ENCODE results near the gene MOB2.

MOB2 gene

DNA sequence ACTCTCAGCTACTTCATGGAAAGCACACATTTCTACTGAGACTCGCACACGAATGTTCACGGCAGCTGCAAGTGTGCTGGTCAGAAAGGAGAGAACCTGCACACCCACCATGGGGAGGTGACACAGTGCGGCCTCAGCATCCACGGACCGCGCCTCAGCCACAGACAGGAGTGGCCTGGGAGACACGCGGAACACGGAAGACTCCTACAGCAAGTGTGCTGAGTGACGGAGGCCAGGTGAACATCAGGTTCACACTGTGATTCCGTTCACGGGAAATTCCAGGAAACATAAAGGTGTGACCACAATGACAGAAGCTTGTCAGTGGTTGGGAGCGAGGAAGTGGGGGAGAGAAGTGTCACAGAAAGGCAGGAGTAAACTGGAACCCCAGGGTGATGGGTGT is 13.3 kb upstream of the MOB2 start:
- ChIA-PET POLR2A (no interaction called here), CTCF (no interaction called here)
- H3K36me3 ChIP-seq (ENCODE audit: control insufficient read depth in 4 of 4, insufficient read depth in 4 of 4, low read length in 3 of 4) = peaks cover 0 to 9% (median 4%) of the 10 kb centered on the region in 4 experiments
- no peaks in the 10 kb centered on the region for H3K27me3 ChIP-seq (replicated peaks in 2 of 5; ENCODE audit: control insufficient read depth in 4 of 5, insufficient read depth in 5 of 5, low read length in 4 of 5)
- no peak for DNase-seq
- no peak overlapping the region for H3K4me3 ChIP-seq (ENCODE audit: control insufficient read depth in 1 of 7, extremely low read depth in 1 of 7, insufficient read depth in 4 of 7, low read depth in 2 of 7, low read length in 6 of 7)
- peaks cover 0 to 2% (median 0%) of the 10 kb centered on the region in 5 experiments for H3K9me3 ChIP-seq (ENCODE audit: control extremely low read depth in 1 of 5, control insufficient read depth in 4 of 5, insufficient read depth in 2 of 5, low read depth in 1 of 5, low read length in 4 of 5)
- no peaks in the 10 kb centered on the region for H3K4me1 ChIP-seq (ENCODE audit: control extremely low read depth in 1 of 4, control insufficient read depth in 4 of 4, insufficient read depth in 4 of 4, low read length in 3 of 4)
- no peak overlapping the region for H3K27ac ChIP-seq (ENCODE audit: insufficient read depth in 1 of 2, low read depth in 1 of 2, low read length in 2 of 2, poor library complexity in 1 of 2, severe bottlenecking in 2 of 2)
- WGBS (ENCODE audit: insufficient coverage) = 98% methylated on average over 14 of the region's 14 CpGs

GRCh38 chr11:1499261-1499890 is 12.8 kb upstream of the MOB2 start:
- H3K4me3 ChIP-seq (ENCODE audit: control insufficient read depth in 1 of 7, extremely low read depth in 1 of 7, insufficient read depth in 4 of 7, low read depth in 2 of 7, low read length in 6 of 7) = no peak overlapping the region
- H3K36me3 ChIP-seq (ENCODE audit: control insufficient read depth in 4 of 4, insufficient read depth in 4 of 4, low read length in 3 of 4) = peaks cover 0 to 9% (median 4%) of the 10 kb centered on the region in 4 experiments
- POLR2A ChIA-PET = interaction anchor here (0.7 kb wide), 1 partner anchor 302 kb away, joined by 3 read pairs; no protein-coding TSS in a partner anchor
- DNase-seq = no peak
- no peak overlapping the region for H3K27ac ChIP-seq (ENCODE audit: insufficient read depth in 1 of 2, low read depth in 1 of 2, low read length in 2 of 2, poor library complexity in 1 of 2, severe bottlenecking in 2 of 2)
- H3K4me1 ChIP-seq (ENCODE audit: control extremely low read depth in 1 of 4, control insufficient read depth in 4 of 4, insufficient read depth in 4 of 4, low read length in 3 of 4) = no peaks in the 10 kb centered on the region
- WGBS (ENCODE audit: insufficient coverage) = 92% methylated on average over 25 of the region's 28 CpGs
- H3K27me3 ChIP-seq (replicated peaks in 2 of 5; ENCODE audit: control insufficient read depth in 4 of 5, insufficient read depth in 5 of 5, low read length in 4 of 5) = no peaks in the 10 kb centered on the region
- CTCF ChIA-PET = interaction anchor here (0.6 kb wide), 1 partner anchor 9 kb away, joined by 3 read pairs; no protein-coding TSS in a partner anchor
- peaks cover 0 to 2% (median 0%) of the 10 kb centered on the region in 5 experiments for H3K9me3 ChIP-seq (ENCODE audit: control extremely low read depth in 1 of 5, control insufficient read depth in 4 of 5, insufficient read depth in 2 of 5, low read depth in 1 of 5, low read length in 4 of 5)

GRCh38 chr11:1498262-1498661 is 11.7 kb upstream of the MOB2 start:
- no peaks in the 10 kb centered on the region for H3K27me3 ChIP-seq (replicated peaks in 2 of 5; ENCODE audit: control insufficient read depth in 4 of 5, insufficient read depth in 5 of 5, low read length in 4 of 5)
- ChIA-PET CTCF (no interaction called here), POLR2A (no interaction called here)
- no peak overlapping the region for H3K4me3 ChIP-seq (ENCODE audit: control insufficient read depth in 1 of 7, extremely low read depth in 1 of 7, insufficient read depth in 4 of 7, low read depth in 2 of 7, low read length in 6 of 7)
- no peak for DNase-seq
- 97% methylated on average over 12 of the region's 13 CpGs for WGBS (ENCODE audit: insufficient coverage)
- H3K36me3 ChIP-seq (ENCODE audit: control insufficient read depth in 4 of 4, insufficient read depth in 4 of 4, low read length in 3 of 4) = peaks cover 0 to 9% (median 4%) of the 10 kb centered on the region in 4 experiments
- no peaks in the 10 kb centered on the region for H3K4me1 ChIP-seq (ENCODE audit: control extremely low read depth in 1 of 4, control insufficient read depth in 4 of 4, insufficient read depth in 4 of 4, low read length in 3 of 4)
- no peak overlapping the region for H3K27ac ChIP-seq (ENCODE audit: insufficient read depth in 1 of 2, low read depth in 1 of 2, low read length in 2 of 2, poor library complexity in 1 of 2, severe bottlenecking in 2 of 2)
- H3K9me3 ChIP-seq (ENCODE audit: control extremely low read depth in 1 of 5, control insufficient read depth in 4 of 5, insufficient read depth in 2 of 5, low read depth in 1 of 5, low read length in 4 of 5) = peaks cover 0 to 2% (median 0%) of the 10 kb centered on the region in 5 experiments

- no peaks in the 10 kb centered on the region for H3K27me3 ChIP-seq (replicated peaks in 2 of 5; ENCODE audit: control insufficient read depth in 4 of 5, insufficient read depth in 5 of 5, low read length in 4 of 5)
- no peak overlapping the region for H3K27ac ChIP-seq (ENCODE audit: insufficient read depth in 1 of 2, low read depth in 1 of 2, low read length in 2 of 2, poor library complexity in 1 of 2, severe bottlenecking in 2 of 2)
- POLR2A ChIA-PET = no interaction called here
- 100% methylated on average over 2 of the region's 5 CpGs for WGBS (ENCODE audit: insufficient coverage)
- CTCF ChIA-PET = no interaction called here
- no peak overlapping the region for H3K4me3 ChIP-seq (ENCODE audit: control insufficient read depth in 1 of 7, extremely low read depth in 1 of 7, insufficient read depth in 4 of 7, low read depth in 2 of 7, low read length in 6 of 7)
- peaks cover 0 to 2% (median 0%) of the 10 kb centered on the region in 5 experiments for H3K9me3 ChIP-seq (ENCODE audit: control extremely low read depth in 1 of 5, control insufficient read depth in 4 of 5, insufficient read depth in 2 of 5, low read depth in 1 of 5, low read length in 4 of 5)
- peaks cover 0 to 9% (median 4%) of the 10 kb centered on the region in 4 experiments for H3K36me3 ChIP-seq (ENCODE audit: control insufficient read depth in 4 of 4, insufficient read depth in 4 of 4, low read length in 3 of 4)
- H3K4me1 ChIP-seq (ENCODE audit: control extremely low read depth in 1 of 4, control insufficient read depth in 4 of 4, insufficient read depth in 4 of 4, low read length in 3 of 4) = no peaks in the 10 kb centered on the region
- no peak for DNase-seq
Observed at GRCh38 chr11:1497600-1497999, 11.0 kb upstream of the MOB2 start.

- POLR2A ChIA-PET = no interaction called here
- Histone ChIP-seq H3K27me3 (replicated peaks in 2 of 5; ENCODE audit: control insufficient read depth in 4 of 5, insufficient read depth in 5 of 5, low read length in 4 of 5) (no peaks in the 10 kb centered on the region), H3K27ac (ENCODE audit: insufficient read depth in 1 of 2, low read depth in 1 of 2, low read length in 2 of 2, poor library complexity in 1 of 2, severe bottlenecking in 2 of 2) (no peak overlapping the region), H3K4me1 (ENCODE audit: control extremely low read depth in 1 of 4, control insufficient read depth in 4 of 4, insufficient read depth in 4 of 4, low read length in 3 of 4) (no peaks in the 10 kb centered on the region), H3K9me3 (ENCODE audit: control extremely low read depth in 1 of 5, control insufficient read depth in 4 of 5, insufficient read depth in 2 of 5, low read depth in 1 of 5, low read length in 4 of 5) (peaks cover 0 to 2% (median 0%) of the 10 kb centered on the region in 5 experiments), H3K36me3 (ENCODE audit: control insufficient read depth in 4 of 4, insufficient read depth in 4 of 4, low read length in 3 of 4) (peaks cover 0 to 9% (median 4%) of the 10 kb centered on the region in 4 experiments), H3K4me3 (ENCODE audit: control insufficient read depth in 1 of 7, extremely low read depth in 1 of 7, insufficient read depth in 4 of 7, low read depth in 2 of 7, low read length in 6 of 7) (no peak overlapping the region)
- DNase-seq = no peak
- CTCF ChIA-PET = no interaction called here
- WGBS (ENCODE audit: insufficient coverage) = no CpG with 5 or more reads among the region's 3 CpGs
Observed at GRCh38 chr11:1496761-1497095, 10.1 kb upstream of the MOB2 start.

- WGBS (ENCODE audit: insufficient coverage) = 100% methylated on average over 2 of the region's 9 CpGs
- POLR2A ChIA-PET = no interaction called here
Observed at GRCh38 chr11:1496091-1496760, 9.6 kb upstream of the MOB2 start.

GRCh38 chr11:1494650-1495049 is 8.1 kb upstream of the MOB2 start:
- 96% methylated on average over 3 of the region's 3 CpGs for WGBS (ENCODE audit: insufficient coverage)
- ChIA-PET POLR2A (no interaction called here), CTCF (no interaction called here)
- H3K4me3 ChIP-seq (ENCODE audit: control insufficient read depth in 1 of 7, extremely low read depth in 1 of 7, insufficient read depth in 4 of 7, low read depth in 2 of 7, low read length in 6 of 7) = no peak overlapping the region
- peaks cover 0 to 1% (median 0%) of the 10 kb centered on the region in 4 experiments for H3K36me3 ChIP-seq (ENCODE audit: control insufficient read depth in 4 of 4, insufficient read depth in 4 of 4, low read length in 3 of 4)
- DNase-seq = no peak
- peaks cover 0 to 2% (median 0%) of the 10 kb centered on the region in 5 experiments for H3K9me3 ChIP-seq (ENCODE audit: control extremely low read depth in 1 of 5, control insufficient read depth in 4 of 5, insufficient read depth in 2 of 5, low read depth in 1 of 5, low read length in 4 of 5)
- no peaks in the 10 kb centered on the region for H3K4me1 ChIP-seq (ENCODE audit: control extremely low read depth in 1 of 4, control insufficient read depth in 4 of 4, insufficient read depth in 4 of 4, low read length in 3 of 4)
- no peaks in the 10 kb centered on the region for H3K27me3 ChIP-seq (replicated peaks in 2 of 5; ENCODE audit: control insufficient read depth in 4 of 5, insufficient read depth in 5 of 5, low read length in 4 of 5)
- no peak overlapping the region for H3K27ac ChIP-seq (ENCODE audit: insufficient read depth in 1 of 2, low read depth in 1 of 2, low read length in 2 of 2, poor library complexity in 1 of 2, severe bottlenecking in 2 of 2)

More at GRCh38 chr11:1496091-1496760, 9.6 kb upstream of the MOB2 start:
- H3K27ac ChIP-seq (ENCODE audit: insufficient read depth in 1 of 2, low read depth in 1 of 2, low read length in 2 of 2, poor library complexity in 1 of 2, severe bottlenecking in 2 of 2) = no peak overlapping the region
- H3K9me3 ChIP-seq (ENCODE audit: control extremely low read depth in 1 of 5, control insufficient read depth in 4 of 5, insufficient read depth in 2 of 5, low read depth in 1 of 5, low read length in 4 of 5) = peaks cover 0 to 2% (median 0%) of the 10 kb centered on the region in 5 experiments
- no peaks in the 10 kb centered on the region for H3K4me1 ChIP-seq (ENCODE audit: control extremely low read depth in 1 of 4, control insufficient read depth in 4 of 4, insufficient read depth in 4 of 4, low read length in 3 of 4)
- CTCF ChIA-PET = no interaction called here
- no peak overlapping the region for H3K4me3 ChIP-seq (ENCODE audit: control insufficient read depth in 1 of 7, extremely low read depth in 1 of 7, insufficient read depth in 4 of 7, low read depth in 2 of 7, low read length in 6 of 7)
- H3K36me3 ChIP-seq (ENCODE audit: control insufficient read depth in 4 of 4, insufficient read depth in 4 of 4, low read length in 3 of 4) = peaks cover 0 to 9% (median 4%) of the 10 kb centered on the region in 4 experiments
- DNase-seq = no peak
- H3K27me3 ChIP-seq (replicated peaks in 2 of 5; ENCODE audit: control insufficient read depth in 4 of 5, insufficient read depth in 5 of 5, low read length in 4 of 5) = no peaks in the 10 kb centered on the region
